Measurements from ENCODE around the gene XKR3.
"Not testable (repeated sequence)": the region's sequence is repeated elsewhere in the genome, so short reads cannot be mapped to it uniquely, and the experiment has no call there.

Gene XKR3

GRCh38 chr22:16747266-16748159 is 77.7 kb downstream of the XKR3 start:
- not testable (repeated sequence) for DNase-seq (ENCODE audit: low read depth, low spot score)

- not testable (repeated sequence) for DNase-seq (ENCODE audit: low read depth, low spot score)
These were observed 90.9 kb downstream of the XKR3 start for GRCh38 chr22:16734271-16734670.

Measured in astrocyte of the hippocampus (primary cell).